OCI-LY3 (cell line): ENCODE data around the gene BCAN.
"Not testable (repeated sequence)": the region's sequence is repeated elsewhere in the genome, so short reads cannot be mapped to it uniquely, and the experiment has no call there.

Experiments
- H2AFZ ChIP-seq: fragments of 200-600, 300-600 bp; shearing (Covaris generic); 2 replicates; pipeline ENCODE4 v1.6.0; 2014; ENCODE audit warnings: antibody characterized with exemption, low read depth, low read length
- H3K27ac ChIP-seq: fragments of 200-600, 300-600 bp; sonication (generic); 2 replicates; pipeline ENCODE4 v1.5.1; 2014; ENCODE audit warnings: mild to moderate bottlenecking, low read length, moderate library complexity, mixed read lengths
- H3K27me3 ChIP-seq: fragments of 200-600, 300-600 bp; sonication (generic); 2 replicates; pipeline ENCODE4 v1.6.1; 2014; ENCODE audit warnings: low read depth, low read length, mixed read lengths
- H3K36me3 ChIP-seq: fragments of 200-600, 300-600 bp; sonication (generic); replicated peaks from 2 replicates; pipeline ENCODE3; 2014; ENCODE audit warnings: low read depth, low read length, mixed read lengths
- H3K4me1 ChIP-seq: fragments of 300-600, 200-600 bp; sonication (generic); 2 replicates; pipeline ENCODE4 v1.6.1; 2014; ENCODE audit warnings: low read length, mixed read lengths
- H3K4me2 ChIP-seq: fragments of 200-600, 300-600 bp; sonication (generic); 2 replicates; pipeline ENCODE4 v1.6.1; 2014; ENCODE audit warnings: low read length, mixed read lengths
- H3K4me3 ChIP-seq: fragments of 300-600, 200-600 bp; sonication (generic); 2 replicates; pipeline ENCODE4 v1.5.1; 2014; ENCODE audit warnings: antibody characterized with exemption, mild to moderate bottlenecking, low read length, moderate library complexity
- H3K79me2 ChIP-seq: fragments of 300-600, 200-600 bp; shearing (Covaris generic); 2 replicates; pipeline ENCODE4 v1.6.1; 2014; ENCODE audit warnings: mild to moderate bottlenecking, low read length, mixed read lengths
- H3K9ac ChIP-seq: fragments of 300-600, 200-600 bp; shearing (Covaris generic); 2 replicates; pipeline ENCODE4 v1.6.0; 2014; ENCODE audit warnings: mild to moderate bottlenecking, low read length, moderate library complexity
- H3K9me3 ChIP-seq: fragments of 200-600, 300-600 bp; shearing (Covaris generic); 2 replicates; pipeline ENCODE4 v1.6.1; 2014; ENCODE audit warnings: low read length, mixed read lengths; ENCODE audit not compliant: insufficient read depth
- H4K20me1 ChIP-seq: fragments of 200-600, 300-600 bp; sonication (generic); 2 replicates; pipeline ENCODE4 v1.6.1; 2016; ENCODE audit warnings: low read length, mixed read lengths; ENCODE audit not compliant: insufficient read depth
- EZH2phosphoT487 ChIP-seq: fragments of 200-600 bp; shearing (Covaris generic); IDR thresholded peaks from 2 replicates; pipeline ENCODE4 v1.6.1; 2018; ENCODE audit warnings: antibody characterized with exemption, mixed run types, low read depth
- TF ChIP-seq, protein P1 (sequence below): fragments of 200-600, 300-600 bp; sonication (generic); IDR thresholded peaks from 2 replicates; pipeline ENCODE4 v1.5.1; 2014; ENCODE audit warnings: antibody characterized with exemption, low read length, low read depth

Gene BCAN

GRCh38 chr1:156608981-156609380 lies 32.9 kb upstream of the BCAN start:
- Histone ChIP-seq H3K4me2 (peak overlapping the region; percentile 48), H3K27ac (no peak overlapping the region), H3K4me1 (peaks cover 22% of the 10 kb centered on the region), H2AFZ (no peak overlapping the region), H3K9me3 (no peaks in the 10 kb centered on the region), H3K9ac (no peak overlapping the region), H3K79me2 (no peaks in the 10 kb centered on the region), H3K27me3 (peaks cover 15% of the 10 kb centered on the region; the same call in 1 of the 2 replicates), H3K4me3 (0 out of 2 replicates have a peak overlapping the region, but pooled peaks have one; percentile 5), H4K20me1 (no peaks in the 10 kb centered on the region), H3K36me3 (no peaks in the 10 kb centered on the region)
- no peak for TF ChIP-seq EZH2phosphoT487
- TF ChIP-seq, protein P1, sequence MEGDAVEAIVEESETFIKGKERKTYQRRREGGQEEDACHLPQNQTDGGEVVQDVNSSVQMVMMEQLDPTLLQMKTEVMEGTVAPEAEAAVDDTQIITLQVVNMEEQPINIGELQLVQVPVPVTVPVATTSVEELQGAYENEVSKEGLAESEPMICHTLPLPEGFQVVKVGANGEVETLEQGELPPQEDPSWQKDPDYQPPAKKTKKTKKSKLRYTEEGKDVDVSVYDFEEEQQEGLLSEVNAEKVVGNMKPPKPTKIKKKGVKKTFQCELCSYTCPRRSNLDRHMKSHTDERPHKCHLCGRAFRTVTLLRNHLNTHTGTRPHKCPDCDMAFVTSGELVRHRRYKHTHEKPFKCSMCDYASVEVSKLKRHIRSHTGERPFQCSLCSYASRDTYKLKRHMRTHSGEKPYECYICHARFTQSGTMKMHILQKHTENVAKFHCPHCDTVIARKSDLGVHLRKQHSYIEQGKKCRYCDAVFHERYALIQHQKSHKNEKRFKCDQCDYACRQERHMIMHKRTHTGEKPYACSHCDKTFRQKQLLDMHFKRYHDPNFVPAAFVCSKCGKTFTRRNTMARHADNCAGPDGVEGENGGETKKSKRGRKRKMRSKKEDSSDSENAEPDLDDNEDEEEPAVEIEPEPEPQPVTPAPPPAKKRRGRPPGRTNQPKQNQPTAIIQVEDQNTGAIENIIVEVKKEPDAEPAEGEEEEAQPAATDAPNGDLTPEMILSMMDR = peak; percentile 87

- not testable (repeated sequence) for H4K20me1 ChIP-seq, H3K36me3 ChIP-seq, H3K9ac ChIP-seq, H3K9me3 ChIP-seq, H3K79me2 ChIP-seq, H2AFZ ChIP-seq, H3K4me3 ChIP-seq, H3K4me2 ChIP-seq, H3K27ac ChIP-seq
- Histone ChIP-seq H3K27me3 (peaks cover 15% of the 10 kb centered on the region; the same call in 1 of the 2 replicates), H3K4me1 (peaks cover 22% of the 10 kb centered on the region)
These were observed 31.8 kb upstream of the BCAN start for GRCh38 chr1:156610072-156610471.

GRCh38 chr1:156612666-156613065 lies 29.3 kb upstream of the BCAN start:
- Histone ChIP-seq H3K4me3 (no peak overlapping the region), H3K36me3 (no peaks in the 10 kb centered on the region), H3K27me3 (peaks cover 25% of the 10 kb centered on the region), H3K4me2 (no peak overlapping the region), H2AFZ (no peak overlapping the region), H4K20me1 (no peaks in the 10 kb centered on the region), H3K4me1 (peaks cover 12% of the 10 kb centered on the region), H3K27ac (no peak overlapping the region), H3K9ac (no peak overlapping the region), H3K79me2 (no peaks in the 10 kb centered on the region), H3K9me3 (no peaks in the 10 kb centered on the region)
- no peak for TF ChIP-seq EZH2phosphoT487
- TF ChIP-seq, protein P1 = no peak

GRCh38 chr1:156615946-156616345 lies 26.0 kb upstream of the BCAN start:
- no peak overlapping the region for H3K9ac ChIP-seq
- H3K9me3 ChIP-seq = no peaks in the 10 kb centered on the region
- H3K4me1 ChIP-seq = peaks cover 10% of the 10 kb centered on the region
- TF ChIP-seq, protein P1 = no peak
- no peak for TF ChIP-seq EZH2phosphoT487
- H2AFZ ChIP-seq = no peak overlapping the region
- H3K4me3 ChIP-seq = no peak overlapping the region
- H3K79me2 ChIP-seq = no peaks in the 10 kb centered on the region
- no peak overlapping the region for H3K27ac ChIP-seq
- H4K20me1 ChIP-seq = no peaks in the 10 kb centered on the region
- H3K36me3 ChIP-seq = no peaks in the 10 kb centered on the region
- peaks cover 40% of the 10 kb centered on the region for H3K27me3 ChIP-seq
- no peak overlapping the region for H3K4me2 ChIP-seq

- H3K4me3 ChIP-seq = no peak overlapping the region
- H3K9me3 ChIP-seq = no peaks in the 10 kb centered on the region
- H2AFZ ChIP-seq = no peak overlapping the region
- no peaks in the 10 kb centered on the region for H4K20me1 ChIP-seq
- H3K9ac ChIP-seq = no peak overlapping the region
- no peaks in the 10 kb centered on the region for H3K36me3 ChIP-seq
- peaks cover 40% of the 10 kb centered on the region for H3K27me3 ChIP-seq
- H3K27ac ChIP-seq = no peak overlapping the region
- no peaks in the 10 kb centered on the region for H3K79me2 ChIP-seq
- TF ChIP-seq, protein P1 = no peak
- TF ChIP-seq EZH2phosphoT487 = no peak
- no peak overlapping the region for H3K4me2 ChIP-seq
- peaks cover 10% of the 10 kb centered on the region for H3K4me1 ChIP-seq
These were observed 25.5 kb upstream of the BCAN start for GRCh38 chr1:156616463-156616862.
